K562 treated with DMSO at 1 percent for 4 hours (cell line): Measurements from ENCODE around the gene HSPB9. TPM values are rescaled to one million over a fixed set of nuclear protein-coding genes. Genes with fewer than 3 reads are reported as not detected.

Experiments used
- total RNA-seq: library from RNA; unstranded; fragments of 300-600 nt; gene quantifications from 2 replicates; pipeline ENCODE4 v1.2.3, GENCODE V29; 2022; ENCODE audit not compliant: insufficient read depth

The HSPB9 gene, protein sequence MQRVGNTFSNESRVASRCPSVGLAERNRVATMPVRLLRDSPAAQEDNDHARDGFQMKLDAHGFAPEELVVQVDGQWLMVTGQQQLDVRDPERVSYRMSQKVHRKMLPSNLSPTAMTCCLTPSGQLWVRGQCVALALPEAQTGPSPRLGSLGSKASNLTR
- total RNA-seq, result 0.98 TPM in 1 of 2 replicates, not detected in the other

DNA sequence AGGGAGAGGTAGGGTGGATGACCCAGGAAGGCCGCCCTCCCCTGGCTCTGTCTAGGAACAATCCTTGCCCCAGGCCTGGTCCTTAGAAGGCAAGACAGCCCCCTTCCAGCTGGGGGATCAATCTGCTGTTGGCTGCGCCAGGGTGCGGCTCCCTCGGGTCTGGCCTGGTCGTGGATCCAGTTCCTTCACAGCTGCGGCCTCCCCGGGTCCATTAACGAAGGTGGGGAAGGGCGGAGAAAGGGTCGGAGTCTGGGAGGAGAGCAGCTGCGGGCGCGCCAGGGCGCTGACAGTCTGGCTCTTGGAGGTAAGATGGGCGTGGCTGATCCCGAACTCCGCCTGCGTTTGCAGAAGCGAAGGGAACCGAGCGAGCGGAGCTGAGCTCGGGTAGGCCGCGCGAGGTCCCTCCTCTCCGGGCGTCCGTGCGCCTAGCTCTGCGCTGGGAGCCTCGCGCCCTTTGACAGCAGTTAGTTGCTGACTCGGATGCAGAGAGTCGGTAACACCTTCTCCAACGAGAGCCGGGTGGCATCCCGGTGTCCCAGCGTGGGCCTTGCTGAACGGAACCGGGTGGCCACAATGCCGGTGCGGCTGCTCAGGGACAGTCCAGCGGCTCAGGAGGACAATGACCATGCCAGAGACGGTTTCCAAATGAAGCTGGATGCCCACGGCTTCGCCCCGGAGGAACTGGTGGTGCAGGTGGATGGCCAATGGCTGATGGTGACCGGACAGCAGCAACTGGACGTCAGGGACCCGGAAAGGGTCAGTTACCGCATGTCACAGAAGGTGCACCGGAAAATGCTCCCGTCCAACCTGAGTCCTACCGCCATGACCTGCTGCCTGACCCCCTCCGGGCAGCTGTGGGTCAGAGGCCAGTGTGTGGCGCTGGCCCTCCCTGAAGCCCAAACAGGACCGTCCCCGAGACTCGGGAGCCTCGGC, at the start of gene HSPB9:
HSPB9 (plus strand) TSS at position 434 of the 933 bp plus-strand sequence; CDS start at position 481, 47 bp downstream.

DNA sequence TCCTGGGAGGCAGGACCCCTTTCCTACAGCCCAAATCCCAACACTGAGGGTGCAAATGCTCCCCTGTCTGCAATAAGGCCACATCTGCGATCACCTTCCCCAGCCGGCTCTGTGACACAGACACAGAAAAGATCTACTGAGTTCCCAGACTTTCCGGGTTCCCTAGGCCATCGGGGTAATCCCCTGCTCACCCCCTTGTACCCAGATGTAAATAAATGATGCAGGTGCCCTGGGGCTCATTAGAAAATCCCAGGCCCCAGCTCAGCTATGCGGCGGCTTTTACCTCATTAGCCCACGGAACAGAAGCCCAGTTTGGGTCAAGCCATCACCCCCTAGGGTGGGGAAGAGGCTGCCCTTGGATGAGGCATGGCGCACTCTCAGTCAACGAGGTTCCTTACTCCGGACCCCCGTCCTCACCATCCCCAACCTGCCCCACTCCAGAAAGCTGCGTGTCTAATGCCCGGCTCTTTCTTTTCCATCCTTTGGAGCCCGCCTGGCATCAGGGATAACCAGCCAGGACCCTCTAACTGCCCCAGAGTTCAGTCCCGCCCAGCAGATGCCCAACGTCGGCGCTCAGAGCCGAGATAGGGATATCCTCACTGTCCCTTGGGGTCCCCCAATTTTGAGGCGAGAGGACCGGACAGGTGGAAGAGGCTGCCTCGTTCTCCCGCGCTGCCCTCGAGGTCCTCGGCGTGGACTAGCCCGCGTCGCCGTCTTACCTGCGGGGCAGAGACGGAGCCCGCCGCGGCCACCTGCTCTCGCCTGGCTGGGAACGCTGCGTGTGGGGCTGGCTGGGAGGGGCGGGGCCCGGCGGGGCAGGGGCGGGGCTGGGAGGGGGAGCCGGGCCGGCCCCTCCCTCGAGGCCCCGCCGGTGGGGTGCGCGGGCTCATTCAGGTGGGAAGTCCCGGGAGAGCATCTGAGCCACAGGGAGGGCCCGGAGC, 24.6 kb upstream of the HSPB9 start, which contains the start of gene ZNF385C:
ZNF385C (minus strand) TSS at position 783 of the 941 bp plus-strand sequence. CDS start 35,417 bp downstream, outside the sequence.

DNA sequence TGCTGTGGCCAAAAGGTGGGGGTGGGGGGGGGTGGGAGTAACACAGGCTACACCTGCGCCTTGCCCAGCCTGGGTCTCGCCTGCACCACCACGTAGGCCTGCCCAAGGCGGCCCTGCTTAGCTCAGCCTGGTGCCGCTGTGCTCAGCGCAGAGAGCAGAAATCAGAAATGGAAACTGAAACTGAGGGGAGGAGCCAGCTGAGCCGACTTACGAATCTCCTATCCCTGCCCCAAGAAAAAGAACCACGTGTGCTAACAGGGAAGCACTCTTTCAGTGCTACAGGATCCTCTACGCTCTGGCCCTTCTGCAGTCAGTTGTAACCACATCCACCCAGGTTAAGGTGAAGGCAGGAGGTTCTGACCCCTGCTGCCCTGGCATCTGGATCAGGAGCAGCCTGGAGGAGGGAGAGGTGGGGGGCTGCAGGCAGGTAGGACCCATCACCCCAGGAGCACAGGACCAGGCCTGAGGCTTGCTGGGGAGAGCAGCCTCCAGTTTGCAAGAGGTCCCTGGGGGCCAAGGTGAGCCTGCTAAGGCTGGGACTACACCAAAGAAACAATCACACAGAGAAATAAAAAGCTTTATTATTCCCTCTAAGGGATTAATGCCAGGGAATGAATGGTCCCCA, 9.9 kb upstream of the HSPB9 start, which contains the start of gene DHX58:
DHX58 (minus strand) TSS at position 163 of the 625 bp plus-strand sequence. CDS start 822 bp downstream, outside the sequence.

DNA sequence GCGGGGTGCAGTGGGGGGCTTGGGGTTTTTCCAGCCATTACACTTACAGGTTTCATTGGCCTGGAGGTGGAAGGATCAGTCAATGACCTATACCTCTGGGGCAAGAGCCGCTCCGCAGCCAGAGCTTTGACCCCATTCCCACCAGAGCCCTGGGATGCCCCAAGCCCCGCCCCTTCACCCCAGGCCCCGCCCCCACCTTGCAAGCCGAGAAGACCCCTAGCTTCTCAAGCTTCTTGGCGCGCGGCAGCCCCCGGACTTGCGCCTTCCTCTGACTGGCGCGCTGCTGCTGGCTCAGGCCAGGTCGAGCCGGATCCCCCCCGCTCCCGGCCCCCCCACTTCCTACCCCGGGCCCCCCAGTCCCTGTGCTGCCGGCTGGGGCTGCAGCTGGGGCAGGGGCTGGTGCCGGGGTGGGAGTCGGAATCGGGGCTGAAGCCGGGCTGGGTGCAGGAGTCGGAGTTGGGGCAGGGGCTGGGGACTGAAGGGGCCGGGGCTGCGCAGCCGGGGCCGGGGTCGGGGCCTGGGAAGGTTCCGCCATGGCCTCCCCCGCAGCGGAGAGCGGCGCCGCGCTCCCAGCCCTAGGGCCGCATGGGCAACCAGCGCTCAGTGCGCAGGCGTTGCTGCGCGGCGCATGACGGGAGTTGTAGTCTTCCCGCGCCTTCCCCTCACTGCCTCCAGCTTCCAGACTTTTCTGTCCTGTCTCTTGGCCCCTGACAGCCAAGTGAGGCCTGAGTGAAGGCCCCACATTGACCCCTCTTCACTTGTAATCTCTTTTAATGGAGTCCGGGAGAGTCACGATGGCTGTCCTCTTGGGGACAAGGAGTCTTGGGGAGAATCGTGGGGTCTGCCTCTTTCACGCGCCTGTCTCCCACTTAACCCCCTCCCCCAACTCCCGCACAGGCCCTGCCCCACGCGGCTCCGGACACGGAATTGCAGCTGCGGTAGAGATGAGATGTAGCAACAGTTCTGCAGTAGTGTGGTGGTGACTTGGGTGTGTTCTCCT, 1.5 kb upstream of the HSPB9 start, which contains the start of gene KAT2A:
KAT2A (minus strand) TSS at position 598 of the 1,000 bp plus-strand sequence; CDS start at position 535, 63 bp downstream.

Other genes starting within 250 kb of the HSPB9 start
- gene ACLY, start 203.9 kb upstream of the HSPB9 start, total RNA-seq, result 103 and 105 TPM in 2 replicates
- gene ODAD4, start 192.2 kb upstream of the HSPB9 start, total RNA-seq, result 1.1 and 2.1 TPM in 2 replicates
- gene CNP, start 156.0 kb upstream of the HSPB9 start, total RNA-seq, result 29.4 and 34.0 TPM in 2 replicates
- gene DNAJC7, start 105.4 kb upstream of the HSPB9 start, total RNA-seq, result 98.6 and 99.6 TPM in 2 replicates
- 91.8 and 106 TPM in 2 replicates for gene NKIRAS2, start 102.7 kb upstream of the HSPB9 start, total RNA-seq
- 1.1 and 1.4 TPM in 2 replicates for gene C17orf113, start 72.2 kb upstream of the HSPB9 start, total RNA-seq
- 0.94 and 2.1 TPM in 2 replicates for gene ZNF385C, start 24.3 kb upstream of the HSPB9 start, total RNA-seq
- 6.7 and 6.9 TPM in 2 replicates for gene DHX58, start 10.1 kb upstream of the HSPB9 start, total RNA-seq
- 24.1 and 42.8 TPM in 2 replicates for gene KAT2A, start 1.4 kb upstream of the HSPB9 start, total RNA-seq
- gene RAB5C, start 32.2 kb downstream of the HSPB9 start, total RNA-seq, result 137 and 153 TPM in 2 replicates
- gene KCNH4, start 58.3 kb downstream of the HSPB9 start, total RNA-seq, result 0.30 and 0.32 TPM in 2 replicates
- gene HCRT, start 62.6 kb downstream of the HSPB9 start, total RNA-seq, result not detected in 2 replicates
- 21.9 and 25.3 TPM in 2 replicates for gene GHDC, start 71.7 kb downstream of the HSPB9 start, total RNA-seq
- gene STAT5B, start 153.6 kb downstream of the HSPB9 start, total RNA-seq, result 66.4 and 69.2 TPM in 2 replicates
- 95.5 and 97.4 TPM in 2 replicates for gene STAT5A, start 165.7 kb downstream of the HSPB9 start, total RNA-seq